MCF 10A (cell line): Measurements from ENCODE around the gene TULP4. TPM values are rescaled to one million over a fixed set of nuclear protein-coding genes. Genes with fewer than 3 reads are reported as not detected.

Experiments
- BruUV-seq: library from RNA; stranded (reverse); fragments of 400-500 nt; replicated peaks from 2 replicates; lab custom pipeline; 2021; lab: Mats Ljungman, UMichigan
- CTCF ChIA-PET: fragments of 300-600 bp; sonication (Branson Sonifier 250); formaldehyde crosslinking; extraction: SDS; loops from one replicate; lab custom pipeline; 2021; ENCODE audit warnings: antibody characterized with exemption, inconsistent platforms; lab: Yijun Ruan, JAX
- POLR2A ChIA-PET: fragments of 300-600, 350-650 bp; sonication (Branson Sonifier 250); formaldehyde crosslinking; extraction: SDS; loops from one replicate; lab custom pipeline; 2020; ENCODE audit warnings: antibody characterized with exemption, inconsistent platforms; lab: Yijun Ruan, JAX
- DNase-seq: peaks from one replicate; pipeline ENCODE4 v3.0.0-alpha.2; 2018; ENCODE audit not compliant: unreplicated experiment
- H3K27ac Mint-ChIP-seq: one replicate; pipeline ENCODE4 v1.8.0; 2022; ENCODE audit warnings: mild to moderate bottlenecking, low read depth, mixed read lengths; ENCODE audit not compliant: unreplicated experiment
- H3K27me3 Mint-ChIP-seq: one replicate; pipeline ENCODE4 v1.8.0; 2022; ENCODE audit warnings: mixed read lengths; ENCODE audit not compliant: insufficient read depth, unreplicated experiment
- H3K36me3 Mint-ChIP-seq: one replicate; pipeline ENCODE4 v1.8.0; 2022; ENCODE audit warnings: mild to moderate bottlenecking, moderate library complexity, mixed read lengths; ENCODE audit not compliant: insufficient read depth, unreplicated experiment
- H3K4me1 Mint-ChIP-seq: one replicate; pipeline ENCODE4 v1.8.0; 2022; ENCODE audit warnings: mixed read lengths; ENCODE audit not compliant: insufficient read depth, unreplicated experiment
- H3K4me3 Mint-ChIP-seq: one replicate; pipeline ENCODE4 v1.8.0; 2022; ENCODE audit warnings: mild to moderate bottlenecking, moderate library complexity, mixed read lengths; ENCODE audit not compliant: unreplicated experiment
- H3K9me3 Mint-ChIP-seq: one replicate; pipeline ENCODE4 v1.8.0; 2022; ENCODE audit warnings: mixed read lengths; ENCODE audit not compliant: unreplicated experiment
- intact Hi-C: fragments of 100-400 bp; cut with micrococcal nuclease; formaldehyde crosslinking; loops from 2 replicates; pipeline ENCODE4 v1.14.1; 2022
- total RNA-seq: library from RNA; stranded (reverse); gene quantifications from 2 replicates; pipeline ENCODE4 v1.2.3, GENCODE V29; 2022
- TF ChIP-seq, protein P1 (sequence below): fragments of 200-600 bp; IDR thresholded peaks from one replicate; pipeline ENCODE4 v1.8.0; 2022; ENCODE audit warnings: antibody characterized with exemption, mild to moderate bottlenecking; ENCODE audit not compliant: unreplicated experiment

Gene TULP4
- total RNA-seq, 1 experiment from 2014 or later: 64.2 TPM

GRCh38 chr6:158409451-158409850 is 97.2 kb downstream of the TULP4 start:
- peaks cover 14% of the 10 kb centered on the region for H3K36me3 Mint-ChIP-seq
- peaks cover 37% of the 10 kb centered on the region for H3K4me1 Mint-ChIP-seq
- no peaks in the 10 kb centered on the region for H3K27me3 Mint-ChIP-seq
- no peak overlapping the region for H3K4me3 Mint-ChIP-seq
- no peaks in the 10 kb centered on the region for H3K9me3 Mint-ChIP-seq
- no peak overlapping the region for H3K27ac Mint-ChIP-seq
- TF ChIP-seq, protein P1, sequence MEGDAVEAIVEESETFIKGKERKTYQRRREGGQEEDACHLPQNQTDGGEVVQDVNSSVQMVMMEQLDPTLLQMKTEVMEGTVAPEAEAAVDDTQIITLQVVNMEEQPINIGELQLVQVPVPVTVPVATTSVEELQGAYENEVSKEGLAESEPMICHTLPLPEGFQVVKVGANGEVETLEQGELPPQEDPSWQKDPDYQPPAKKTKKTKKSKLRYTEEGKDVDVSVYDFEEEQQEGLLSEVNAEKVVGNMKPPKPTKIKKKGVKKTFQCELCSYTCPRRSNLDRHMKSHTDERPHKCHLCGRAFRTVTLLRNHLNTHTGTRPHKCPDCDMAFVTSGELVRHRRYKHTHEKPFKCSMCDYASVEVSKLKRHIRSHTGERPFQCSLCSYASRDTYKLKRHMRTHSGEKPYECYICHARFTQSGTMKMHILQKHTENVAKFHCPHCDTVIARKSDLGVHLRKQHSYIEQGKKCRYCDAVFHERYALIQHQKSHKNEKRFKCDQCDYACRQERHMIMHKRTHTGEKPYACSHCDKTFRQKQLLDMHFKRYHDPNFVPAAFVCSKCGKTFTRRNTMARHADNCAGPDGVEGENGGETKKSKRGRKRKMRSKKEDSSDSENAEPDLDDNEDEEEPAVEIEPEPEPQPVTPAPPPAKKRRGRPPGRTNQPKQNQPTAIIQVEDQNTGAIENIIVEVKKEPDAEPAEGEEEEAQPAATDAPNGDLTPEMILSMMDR: no peak
- intact Hi-C loops: loop anchor here (10.0 kb wide), 1 partner anchor 175 kb away; no protein-coding TSS in a partner anchor
- ChIA-PET POLR2A (no interaction called here), CTCF (interaction anchor here (0.7 kb wide), 1 partner anchor 25 kb away, joined by 3 read pairs; no protein-coding TSS in a partner anchor)
- no peak for DNase-seq
- no TSS peak for BruUV-seq

DNA sequence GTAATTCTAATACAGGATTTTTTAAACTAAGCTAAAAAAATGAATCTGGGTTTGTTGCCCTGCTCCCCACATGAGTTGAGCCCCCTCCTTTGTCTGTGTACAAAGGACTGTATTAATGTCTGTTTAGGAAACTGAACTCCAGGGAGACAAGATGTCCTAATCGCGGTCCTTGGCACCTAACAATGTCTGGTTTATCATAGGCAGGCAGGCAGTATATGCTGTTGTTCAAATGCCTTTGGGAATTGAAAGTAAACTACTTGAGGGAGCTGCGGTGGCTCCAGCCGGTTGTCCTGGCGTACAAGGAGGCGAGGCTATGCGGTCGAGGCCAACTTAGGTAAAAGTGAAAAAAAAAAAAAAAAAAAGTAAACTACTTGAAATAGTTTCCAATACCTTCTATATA is 98.5 kb downstream of the TULP4 start:
- no peaks in the 10 kb centered on the region for H3K27me3 Mint-ChIP-seq
- BruUV-seq: no TSS peak
- peaks cover 27% of the 10 kb centered on the region for H3K4me1 Mint-ChIP-seq
- POLR2A ChIA-PET: interaction anchor here (0.6 to 1.8 kb wide), 2 partner anchors 33 to 185 kb away, joined by 3 to 9 read pairs; no protein-coding TSS in a partner anchor
- H3K9me3 Mint-ChIP-seq: no peaks in the 10 kb centered on the region
- peaks cover 15% of the 10 kb centered on the region for H3K36me3 Mint-ChIP-seq
- H3K27ac Mint-ChIP-seq: no peak overlapping the region
- intact Hi-C loops: no loop called here
- CTCF ChIA-PET: interaction anchor here (1.2 to 1.4 kb wide), 2 partner anchors 29 to 178 kb away, joined by 3 to 4 read pairs; no protein-coding TSS in a partner anchor
- TF ChIP-seq, protein P1: no peak
- H3K4me3 Mint-ChIP-seq: no peak overlapping the region
- no peak for DNase-seq

DNA sequence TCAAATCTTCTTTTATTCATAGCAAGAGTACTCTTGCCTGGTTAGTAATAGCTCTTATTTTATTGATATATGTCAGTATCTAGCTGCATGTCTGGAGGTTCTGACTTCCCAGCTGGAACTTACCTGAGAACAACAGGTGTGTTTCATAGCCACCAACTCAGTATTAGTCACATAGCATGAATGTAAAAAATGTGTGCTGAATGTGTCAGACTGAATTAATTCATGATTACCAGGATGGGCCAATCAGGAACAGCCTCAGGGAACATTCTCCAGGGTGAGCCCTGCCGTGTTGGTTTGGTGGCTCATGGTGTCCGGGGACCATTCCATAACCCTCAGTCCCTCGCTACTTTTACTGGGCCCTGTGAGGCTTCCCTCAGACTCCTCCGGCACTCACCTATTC is 99.7 kb downstream of the TULP4 start:
- TF ChIP-seq, protein P1: no peak
- Mint-ChIP-seq H3K4me3 (no peak overlapping the region), H3K9me3 (no peaks in the 10 kb centered on the region), H3K4me1 (peaks cover 24% of the 10 kb centered on the region), H3K27me3 (no peaks in the 10 kb centered on the region), H3K27ac (peak overlapping the region; percentile 49), H3K36me3 (peaks cover 15% of the 10 kb centered on the region)
- CTCF ChIA-PET: interaction anchor here (0.6 to 1.1 kb wide), 4 partner anchors 11 to 191 kb away, joined by 3 to 5 read pairs (median 3); no protein-coding TSS in a partner anchor
- peak; percentile 55 for DNase-seq
- POLR2A ChIA-PET: interaction anchor here (0.7 to 1.8 kb wide), 9 partner anchors 10 to 180 kb away, joined by 3 to 9 read pairs (median 4); no protein-coding TSS in a partner anchor
- no TSS peak for BruUV-seq
- intact Hi-C loops: no loop called here

DNA sequence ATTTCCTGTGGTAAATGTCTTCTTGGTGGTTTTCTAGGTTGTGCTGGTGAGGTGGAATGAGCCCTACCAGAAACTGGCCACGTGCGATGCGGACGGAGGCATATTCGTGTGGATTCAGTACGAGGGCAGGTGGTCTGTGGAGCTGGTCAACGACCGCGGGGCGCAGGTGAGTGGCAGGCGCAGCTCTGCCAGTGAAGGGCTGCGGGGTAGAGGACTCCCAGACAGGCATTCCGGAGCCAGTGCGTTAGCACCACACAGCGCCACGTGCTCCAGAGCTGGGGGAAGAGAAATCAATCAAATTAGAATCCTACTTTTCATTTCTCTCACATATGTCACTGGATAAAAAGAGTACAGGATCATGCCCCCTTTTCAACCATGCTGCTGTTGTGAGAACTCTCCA is 100.8 kb downstream of the TULP4 start:
- BruUV-seq: no TSS peak
- intact Hi-C loops: no loop called here
- H3K9me3 Mint-ChIP-seq: no peaks in the 10 kb centered on the region
- no peak for DNase-seq
- POLR2A ChIA-PET: interaction anchor here (1.7 kb wide), 1 partner anchor 11 kb away, joined by 4 read pairs; no protein-coding TSS in a partner anchor
- H3K36me3 Mint-ChIP-seq: peaks cover 15% of the 10 kb centered on the region
- TF ChIP-seq, protein P1: no peak
- CTCF ChIA-PET: no interaction called here
- peak overlapping the region; percentile 50 for H3K27ac Mint-ChIP-seq
- no peaks in the 10 kb centered on the region for H3K27me3 Mint-ChIP-seq
- H3K4me1 Mint-ChIP-seq: peaks cover 34% of the 10 kb centered on the region
- H3K4me3 Mint-ChIP-seq: no peak overlapping the region
